GM21423 (cell line): Measurements from ENCODE around the gene BRD9.
"Not testable (repeated sequence)": the region's sequence is repeated elsewhere in the genome, so short reads cannot be mapped to it uniquely, and the experiment has no call there.

Experiments used
- ATAC-seq: cut with Tn5 transposase; IDR thresholded peaks from one replicate; pipeline ENCODE4 v1.9.1; 2021; ENCODE audit warnings: mild to moderate bottlenecking, moderate library complexity; ENCODE audit not compliant: unreplicated experiment

Gene BRD9

DNA sequence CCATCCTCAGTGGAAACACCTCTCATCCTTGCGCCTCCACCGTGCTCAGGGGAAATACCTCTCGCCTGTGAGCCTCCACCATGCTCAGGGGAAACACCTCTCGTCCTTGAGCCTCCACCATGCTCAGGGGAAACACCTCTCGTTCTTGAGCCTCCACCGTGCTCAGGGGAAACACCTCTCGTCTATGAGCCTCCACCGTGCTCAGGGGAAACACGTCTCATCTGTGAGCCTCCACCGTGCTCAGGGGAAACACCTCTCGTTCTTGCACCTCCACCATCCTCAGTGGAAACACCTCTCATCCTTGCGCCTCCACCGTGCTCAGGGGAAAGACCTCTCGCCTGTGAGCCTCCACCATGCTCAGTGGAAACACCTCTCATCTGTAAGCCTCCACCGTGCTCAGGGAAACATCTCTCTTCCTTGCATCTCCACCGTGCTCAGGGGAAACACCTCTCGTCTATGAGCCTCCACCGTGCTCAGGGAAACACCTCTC is 46.0 kb downstream of the BRD9 start:
- ATAC-seq: not testable (repeated sequence)

DNA sequence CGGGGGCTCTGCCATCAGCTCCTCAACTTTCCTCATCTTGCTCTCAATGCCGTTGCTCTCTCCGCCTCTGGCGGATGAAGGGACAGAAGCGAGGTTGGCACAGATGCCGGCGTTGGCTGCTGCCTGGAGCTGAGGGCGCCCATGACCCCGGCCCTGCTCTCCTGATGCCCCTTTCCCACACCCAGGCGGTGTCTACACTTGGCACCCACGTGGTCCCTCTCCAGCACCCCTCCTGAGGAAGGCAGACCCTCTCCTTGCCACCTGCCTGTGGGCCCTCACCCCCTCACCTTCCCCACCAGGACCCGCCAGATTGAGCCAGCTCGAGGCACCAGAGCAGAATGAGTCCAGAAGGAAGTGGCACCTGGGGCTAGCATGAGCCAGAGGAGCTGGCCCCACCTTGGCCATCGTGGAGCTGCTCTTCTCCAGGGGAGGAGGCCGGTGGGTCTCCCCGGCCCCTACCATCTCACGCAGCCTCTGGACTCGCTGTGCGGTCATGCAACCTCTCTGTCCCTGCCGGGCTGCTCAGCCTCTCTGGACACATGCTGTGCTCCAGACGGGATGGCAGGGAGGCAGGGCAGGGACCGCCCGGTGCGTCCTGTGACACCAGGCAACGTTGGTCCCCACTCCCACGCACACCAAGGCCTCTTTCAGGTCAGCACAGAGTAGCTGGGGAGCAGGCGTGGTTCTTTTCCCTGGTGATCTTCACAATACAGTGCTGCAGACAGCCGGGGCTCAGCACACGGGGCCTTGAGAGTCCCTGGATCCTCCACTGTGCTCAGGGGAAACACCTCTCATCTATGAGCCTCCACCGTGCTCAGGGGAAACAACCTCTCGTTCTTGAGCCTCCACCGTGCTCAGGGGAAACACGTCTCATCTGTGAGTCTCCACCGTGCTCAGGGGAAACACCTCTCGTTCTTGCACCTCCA is 46.7 kb downstream of the BRD9 start:
- ATAC-seq: not testable (repeated sequence)

DNA sequence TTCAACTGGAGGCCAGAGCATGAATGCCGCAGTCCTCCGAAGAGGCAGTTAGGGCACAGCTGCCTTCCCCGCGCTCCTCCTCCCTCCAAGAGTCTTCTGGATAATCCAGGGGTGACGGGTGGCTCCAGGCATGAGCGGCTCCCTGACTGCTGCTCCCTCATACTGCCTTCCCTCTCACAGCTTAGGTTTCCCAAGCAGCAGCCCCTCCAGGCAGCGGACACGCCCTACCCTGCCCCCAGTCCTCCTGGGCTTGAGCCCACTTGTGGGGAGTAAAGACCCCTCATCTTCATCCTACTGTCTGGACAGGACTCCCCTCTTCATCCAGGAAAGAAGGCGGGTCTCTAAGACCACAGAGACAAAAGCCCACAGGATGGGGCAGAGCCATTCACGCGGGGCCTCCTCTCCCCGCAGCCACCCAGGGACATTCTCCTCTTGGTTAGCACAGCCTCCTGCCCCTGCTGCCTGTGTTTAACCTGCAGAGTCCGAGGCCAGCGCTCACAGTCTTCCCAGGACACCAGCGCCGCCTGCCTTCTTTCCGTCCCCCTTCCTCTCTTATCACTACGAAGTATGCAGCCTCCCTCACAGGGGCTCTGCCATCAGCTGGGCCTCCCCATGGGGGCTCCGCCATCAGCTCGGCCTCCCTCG is 47.4 kb downstream of the BRD9 start:
- not testable (repeated sequence) for ATAC-seq

DNA sequence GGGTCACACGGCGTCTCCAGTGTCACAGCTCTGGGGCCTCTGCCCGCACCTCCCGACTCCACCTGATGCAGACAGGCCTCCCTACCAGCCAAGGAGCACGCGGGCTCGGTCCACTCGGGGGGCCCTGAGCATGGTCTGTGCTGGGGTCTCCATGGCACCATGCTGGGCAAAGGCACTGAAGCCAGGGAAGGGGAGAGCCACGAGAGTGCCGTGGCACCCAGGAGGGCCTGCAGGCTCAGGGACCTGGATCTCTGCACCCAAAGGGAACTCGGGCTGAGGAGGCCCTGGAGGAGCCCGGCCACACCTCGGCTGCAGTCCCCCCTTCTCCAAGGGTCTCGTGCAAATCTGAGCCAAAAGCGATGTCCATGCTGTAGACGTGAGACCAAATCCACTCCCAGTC is 48.2 kb downstream of the BRD9 start:
- not testable (repeated sequence) for ATAC-seq

DNA sequence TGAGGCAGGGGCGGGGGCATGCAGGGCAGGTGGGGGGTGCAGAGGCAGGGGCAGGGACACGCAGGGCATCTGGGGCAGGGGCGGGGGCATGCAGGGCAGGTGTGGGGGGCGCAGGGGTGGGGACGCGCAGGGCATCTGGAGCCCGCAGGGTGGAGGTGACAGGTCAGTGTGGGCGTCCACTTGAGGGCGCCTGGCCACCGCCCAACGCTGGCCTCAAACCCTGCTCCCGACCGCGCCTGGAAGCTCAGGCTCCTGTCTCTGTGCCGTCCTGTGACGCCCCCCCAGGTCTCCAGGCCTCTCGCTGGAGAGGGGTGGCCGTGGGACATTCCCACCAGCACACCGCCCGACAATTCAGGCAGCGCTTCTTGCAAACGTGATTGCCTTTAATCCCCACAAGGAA is 48.7 kb downstream of the BRD9 start:
- not testable (repeated sequence) for ATAC-seq

DNA sequence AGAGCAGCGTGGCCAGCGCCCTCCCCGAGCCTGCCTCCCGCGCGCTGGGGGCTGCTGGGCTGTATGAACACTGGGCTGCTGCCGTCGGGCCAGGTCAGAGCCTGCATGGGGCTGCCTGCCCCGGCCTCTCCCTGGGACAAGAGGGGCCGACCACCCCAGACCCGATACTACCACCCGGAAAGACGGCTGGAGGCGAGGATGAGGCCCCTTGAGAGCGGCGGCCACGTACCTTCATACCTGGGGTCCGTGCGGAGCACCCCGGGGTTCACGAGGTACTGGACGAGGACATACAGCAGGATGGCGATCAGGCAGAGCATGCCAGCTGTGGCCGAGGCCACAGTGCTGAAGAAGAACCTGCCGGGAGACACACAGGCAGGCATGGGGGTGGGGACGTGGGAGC is 49.2 kb downstream of the BRD9 start:
- not testable (repeated sequence) for ATAC-seq

DNA sequence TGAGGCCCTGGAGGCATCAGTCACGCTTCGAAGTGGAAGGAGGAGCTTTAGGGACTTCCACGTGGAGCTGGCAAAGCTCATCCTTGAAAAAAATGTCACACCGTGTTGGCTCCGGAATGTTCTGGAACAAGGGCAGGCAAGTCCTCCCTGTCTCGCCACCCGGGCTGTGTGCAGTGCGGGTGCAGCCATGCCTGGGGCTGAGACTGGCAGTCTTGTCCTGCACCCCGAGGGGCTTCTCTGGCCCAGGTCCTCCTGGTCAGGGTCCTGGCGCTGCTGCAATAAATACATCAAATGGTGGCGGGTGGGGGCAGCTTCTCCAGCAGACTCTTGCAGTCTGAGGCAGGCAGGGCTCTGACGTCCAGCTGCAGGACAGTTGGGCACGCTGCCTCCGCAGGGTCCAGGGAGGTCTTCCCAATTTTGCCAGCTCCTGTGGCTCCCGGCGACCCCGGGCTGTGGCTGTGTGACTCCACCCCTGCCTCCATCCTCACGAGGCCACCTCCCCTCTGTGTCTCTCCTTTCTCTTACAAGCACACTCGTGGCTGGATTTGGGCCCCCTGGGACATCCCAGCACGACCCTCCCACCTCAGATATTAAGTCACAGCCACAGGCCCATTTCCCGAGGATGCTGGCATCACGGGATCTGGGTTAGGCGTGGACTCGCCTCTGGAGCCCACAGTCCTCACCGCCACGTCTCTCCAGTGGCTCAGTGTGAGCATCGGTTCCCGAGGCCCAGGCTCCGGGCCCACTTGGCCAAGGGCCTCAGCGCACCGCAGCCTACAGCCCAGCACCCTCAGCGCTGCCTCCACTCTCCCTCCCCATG is 50.0 kb downstream of the BRD9 start:
- not testable (repeated sequence) for ATAC-seq

DNA sequence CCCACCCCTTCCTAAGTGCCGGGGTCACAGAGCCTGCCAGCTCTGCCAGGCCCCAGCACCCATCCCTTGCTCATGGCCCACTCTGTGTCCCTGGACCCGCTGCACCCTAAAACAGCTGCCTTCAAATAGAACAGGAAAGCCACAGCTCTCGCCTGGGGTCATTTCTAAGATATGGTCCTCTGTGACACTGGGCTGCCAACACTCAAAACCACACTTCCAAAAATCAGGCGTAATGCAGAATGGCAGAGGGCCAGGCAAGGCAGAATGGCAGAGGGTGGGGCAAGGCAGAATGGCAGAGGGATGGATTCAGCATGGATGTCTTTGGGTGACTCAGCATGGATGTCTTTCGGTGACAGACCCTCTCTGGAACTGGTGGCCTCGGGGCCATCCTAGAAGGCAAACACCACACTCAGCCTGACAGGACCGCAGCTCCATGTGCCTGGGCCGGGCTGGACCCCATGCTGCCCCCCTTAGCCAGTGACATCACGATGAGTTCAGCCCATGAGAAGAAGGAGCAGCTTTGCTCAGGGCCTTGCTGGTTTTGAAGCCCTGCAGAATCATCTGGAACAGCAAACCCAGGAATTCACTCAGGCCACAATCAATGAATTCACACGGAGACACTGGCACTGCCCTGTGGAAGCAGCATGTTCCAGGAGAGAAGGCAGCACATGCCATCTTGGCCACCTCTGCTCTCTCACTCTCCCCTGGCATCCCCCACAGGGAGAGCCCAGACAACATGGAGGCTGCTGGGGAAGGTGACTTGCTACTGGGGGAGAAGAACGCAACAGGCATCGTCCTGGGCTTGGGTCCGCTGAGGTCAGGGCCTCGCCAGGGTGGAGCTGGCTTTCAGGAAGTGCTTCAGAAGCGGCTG is 50.8 kb downstream of the BRD9 start:
- not testable (repeated sequence) for ATAC-seq

DNA sequence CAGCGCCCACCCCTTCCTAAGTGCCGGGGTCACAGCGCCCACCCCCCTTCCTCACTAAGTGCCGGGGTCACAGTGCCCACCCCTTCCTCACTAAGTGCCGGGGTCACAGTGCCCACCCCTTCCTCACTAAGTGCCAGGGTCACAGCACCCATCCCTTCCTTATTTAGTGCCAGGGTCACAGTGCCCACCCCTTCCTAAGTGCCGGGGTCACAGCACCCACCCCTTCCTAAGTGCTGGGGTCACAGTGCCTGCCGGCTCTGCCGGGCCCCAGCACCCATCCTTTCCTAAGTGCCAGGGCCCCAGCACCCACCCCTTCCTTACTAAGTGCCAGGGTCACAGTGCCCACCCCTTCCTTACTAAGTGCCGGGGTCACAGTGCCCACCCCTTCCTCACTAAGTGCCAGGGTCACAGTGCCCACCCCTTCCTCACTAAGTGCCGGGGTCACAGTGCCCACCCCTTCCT is 51.6 kb downstream of the BRD9 start:
- ATAC-seq: not testable (repeated sequence)

DNA sequence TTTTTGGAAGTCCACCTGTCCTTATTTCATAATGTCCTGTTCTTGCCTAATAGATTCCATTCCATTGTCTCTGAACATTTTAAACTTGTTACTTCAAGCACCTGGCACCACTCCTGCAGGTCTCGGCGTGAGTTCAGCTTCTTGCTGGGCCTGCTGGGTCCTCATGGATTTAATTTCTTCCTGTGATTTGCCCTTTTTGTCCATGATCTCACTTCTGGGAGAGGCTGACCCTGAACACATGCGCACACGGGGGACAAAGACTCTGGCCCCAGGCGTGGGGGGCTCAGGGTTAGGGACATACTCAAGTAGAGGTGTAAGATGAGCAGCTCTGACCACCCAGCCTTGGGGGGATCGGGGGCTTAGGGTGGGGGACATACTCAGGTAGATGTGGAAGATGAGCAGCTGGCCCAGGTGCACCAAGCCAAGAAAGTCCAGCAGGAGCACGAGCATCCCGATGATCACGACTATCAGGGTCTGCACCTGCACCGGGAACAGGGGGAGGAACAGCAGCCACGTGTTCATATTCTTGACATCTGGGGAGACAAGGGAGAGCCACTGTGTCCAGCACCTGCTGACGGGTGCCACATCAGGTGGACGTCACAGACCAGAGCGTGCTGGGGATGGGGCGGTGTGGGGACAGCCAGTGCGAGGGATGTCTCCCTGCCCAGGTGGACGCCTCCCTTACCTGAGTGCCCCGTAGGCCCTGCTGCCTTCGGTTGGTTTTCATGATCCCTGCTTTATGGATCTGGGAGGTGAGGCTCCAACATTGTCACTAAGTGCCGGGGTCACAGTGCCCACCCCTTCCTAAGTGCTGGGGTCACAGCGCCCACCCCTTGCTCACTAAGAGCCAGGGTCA is 52.3 kb downstream of the BRD9 start:
- not testable (repeated sequence) for ATAC-seq

DNA sequence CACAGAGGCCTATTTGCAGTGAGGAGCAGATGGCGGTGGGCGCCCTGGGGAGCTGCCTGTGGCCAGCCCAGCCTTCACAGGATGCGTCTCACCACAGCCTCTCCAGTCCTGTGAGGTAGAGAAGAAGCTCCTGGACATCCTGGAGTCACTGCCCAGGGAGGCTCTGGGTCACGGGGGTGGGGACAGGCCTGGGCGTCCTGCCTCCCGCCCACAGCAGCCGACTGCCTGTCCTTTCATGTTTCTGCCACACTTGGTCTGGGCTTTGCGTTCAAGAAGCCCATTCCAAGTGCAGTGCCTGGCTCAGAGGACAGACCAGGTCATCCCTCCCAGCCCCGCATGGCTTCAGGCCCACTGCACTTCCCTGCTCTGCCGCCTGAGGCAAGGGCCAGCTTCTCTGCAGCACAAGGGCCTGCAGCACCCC is 54.2 kb downstream of the BRD9 start:
- not testable (repeated sequence) for ATAC-seq

DNA sequence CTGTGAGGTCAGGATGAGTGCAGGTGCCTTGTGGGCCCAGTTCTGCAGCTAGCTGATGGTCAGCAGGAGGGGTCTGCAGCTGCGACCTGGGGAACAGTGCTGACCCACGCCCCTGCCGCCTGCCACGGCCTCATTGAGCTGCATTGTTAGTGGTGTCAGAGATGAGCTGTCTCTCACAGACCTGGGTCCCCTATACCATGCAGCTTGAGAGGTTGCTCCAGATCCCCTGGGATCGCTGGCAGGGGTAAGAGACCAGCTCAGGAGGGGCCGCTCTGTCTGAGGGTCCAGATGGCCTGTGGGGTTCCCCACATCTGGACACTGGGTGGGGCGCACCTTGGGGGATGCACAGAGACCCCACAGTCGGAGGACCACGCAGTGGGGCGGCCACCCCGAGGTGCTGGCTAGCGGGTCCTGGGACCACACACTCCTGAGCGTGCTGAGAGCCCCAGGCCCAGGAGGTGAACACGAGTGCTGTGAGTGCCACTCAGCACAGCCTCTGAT is 54.9 kb downstream of the BRD9 start:
- ATAC-seq: not testable (repeated sequence)

DNA sequence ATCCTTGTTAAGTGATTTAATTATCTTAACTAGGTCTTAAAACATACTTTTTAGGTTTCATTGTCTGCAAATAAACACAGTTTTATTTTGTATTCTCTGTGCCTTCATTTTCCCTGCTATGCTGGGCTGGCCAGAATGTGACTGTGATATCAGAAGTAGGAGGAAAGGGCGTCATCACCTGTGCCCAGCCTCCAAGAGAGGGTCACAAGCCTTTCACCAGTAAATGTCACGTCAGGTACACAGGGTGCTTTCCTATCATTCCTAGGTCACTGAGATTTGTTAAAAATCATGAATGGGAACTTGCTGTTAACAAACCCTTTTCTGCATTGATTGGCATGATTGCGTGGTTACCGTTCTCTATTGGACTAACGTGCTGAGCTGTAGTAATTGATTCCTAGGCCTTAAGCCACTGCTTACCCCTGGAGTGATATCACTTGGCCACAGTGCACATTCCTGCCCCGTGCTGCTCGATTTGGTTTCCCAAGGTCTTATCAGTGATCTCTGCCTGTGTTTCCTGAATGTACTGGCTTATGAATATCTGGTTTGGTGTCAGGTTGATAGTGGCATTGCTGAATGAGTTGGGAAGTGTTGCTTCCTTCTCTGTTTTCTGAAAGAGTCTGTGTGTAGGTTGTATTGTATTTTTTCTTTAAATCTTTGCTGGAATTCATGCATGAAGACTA is 56.5 kb downstream of the BRD9 start:
- ATAC-seq: not testable (repeated sequence)

DNA sequence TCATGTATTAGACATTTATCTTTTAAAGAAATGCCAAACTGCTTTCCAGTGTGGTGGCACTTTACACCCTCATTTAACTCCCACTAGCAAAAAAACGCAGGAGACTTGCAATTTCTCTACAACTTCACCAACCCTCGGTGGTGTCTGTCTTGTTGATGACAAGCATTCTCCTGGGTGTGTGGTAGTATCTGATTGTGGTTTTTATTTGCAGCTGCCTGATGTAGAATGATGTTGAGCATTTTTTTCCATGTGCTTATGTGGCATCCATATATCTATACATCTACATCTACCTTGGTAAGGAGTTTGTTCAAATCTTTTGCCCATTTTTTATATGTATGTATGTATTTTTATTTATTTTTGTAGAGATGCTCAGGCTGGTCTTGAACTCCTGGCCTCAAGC is 58.6 kb downstream of the BRD9 start:
- ATAC-seq: not testable (repeated sequence)

DNA sequence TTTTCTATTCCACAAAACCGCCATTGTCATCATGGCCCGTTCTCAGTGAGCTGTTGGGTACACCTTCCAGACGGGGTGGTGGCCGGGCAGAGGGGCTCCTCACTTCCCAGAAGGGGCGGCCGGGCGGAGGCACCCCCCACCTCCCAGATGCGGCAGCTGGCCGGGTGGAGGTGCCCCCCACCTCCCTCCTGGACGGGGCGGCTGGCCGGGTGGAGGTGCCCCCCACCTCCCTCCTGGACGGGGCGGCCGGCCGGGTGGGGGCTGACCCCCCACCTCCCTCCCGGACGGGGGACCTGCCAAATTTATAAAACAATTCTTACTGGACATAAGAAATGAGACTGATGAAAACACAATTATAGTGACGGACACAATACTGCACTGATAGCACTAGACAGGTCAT is 64.4 kb downstream of the BRD9 start:
- not testable (repeated sequence) for ATAC-seq

DNA sequence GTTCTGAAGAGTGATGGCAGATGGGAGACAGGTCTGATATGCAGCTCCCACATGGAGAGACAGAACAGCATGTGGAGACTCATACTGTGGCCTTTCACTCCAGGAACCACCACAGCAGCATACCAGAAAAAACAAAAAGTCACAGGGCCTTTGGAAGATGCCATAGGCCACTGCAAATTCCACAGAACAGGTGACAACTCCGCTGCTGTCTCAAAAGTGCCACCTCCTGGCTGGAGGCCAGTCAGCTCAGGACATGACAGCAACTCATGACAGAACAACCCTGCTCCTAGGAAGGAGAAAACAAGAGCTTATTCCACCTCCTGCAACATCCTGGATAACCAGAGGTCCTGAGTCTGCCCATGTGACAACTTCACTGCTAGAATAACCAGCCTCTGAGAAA is 67.1 kb downstream of the BRD9 start:
- ATAC-seq: not testable (repeated sequence)

DNA sequence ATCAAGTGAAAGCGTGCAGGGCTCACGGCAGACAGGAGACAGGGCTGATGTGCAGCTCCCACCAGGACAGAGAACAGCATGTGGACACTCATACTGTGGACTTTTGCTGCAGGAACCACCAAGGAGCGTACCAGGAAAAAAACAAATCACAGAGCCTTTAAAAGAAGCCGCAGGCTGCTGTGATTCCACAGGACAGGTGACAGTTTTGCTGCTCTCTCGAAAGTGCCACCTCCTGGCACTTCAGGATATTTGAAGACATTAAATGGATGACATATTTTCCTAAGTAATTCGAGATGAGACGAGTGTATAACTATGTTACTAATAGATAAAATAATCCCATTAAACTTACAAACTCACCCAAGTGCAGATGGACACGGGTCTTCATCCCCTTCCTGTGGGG is 71.1 kb downstream of the BRD9 start:
- ATAC-seq: no peak

DNA sequence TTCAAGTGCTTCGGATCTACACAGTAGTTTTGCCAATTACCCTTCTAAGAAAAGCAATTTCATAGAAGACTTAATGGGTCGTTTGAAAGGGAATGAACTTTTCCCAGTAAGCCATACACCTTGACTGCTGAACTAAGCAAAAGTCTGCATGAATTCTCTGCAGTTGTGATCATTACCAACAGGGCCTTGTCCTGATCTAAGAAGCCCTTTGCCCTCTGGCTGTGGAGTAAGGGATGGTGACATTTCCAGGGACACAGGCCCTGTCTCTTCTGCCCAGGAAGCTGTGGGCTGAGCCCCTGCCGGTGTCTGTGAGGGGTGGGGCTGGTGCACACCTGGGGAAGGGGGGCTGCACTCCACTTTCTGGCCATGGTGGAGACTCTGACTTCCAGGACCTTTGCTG is 72.4 kb downstream of the BRD9 start:
- no peak for ATAC-seq
